RWPE1 (cell line): ENCODE measurements around the gene ZSWIM3.
A peak's percentile ranks its signal among the peaks of the same experiment; 100 is the strongest.

Experiments
- CTCF ChIA-PET: fragments of 350-600 bp; sonication (Branson Sonifier 250); formaldehyde crosslinking; extraction: SDS; loops from one replicate; lab custom pipeline; 2021; lab: Yijun Ruan, JAX
- POLR2A ChIA-PET: fragments of 400-600 bp; formaldehyde crosslinking; extraction: SDS; loops from one replicate; lab custom pipeline; 2020; ENCODE audit warnings: antibody characterized with exemption; ENCODE audit not compliant: low non-redundant PET; lab: Yijun Ruan, JAX
- DNase-seq: peaks from one replicate; pipeline ENCODE4 v3.0.0; 2012; ENCODE audit warnings: low spot score
- H3K27ac ChIP-seq: fragments of 450-650 bp; 2 replicates; pipeline ENCODE4 v1.5.1; 2017
- CTCF ChIP-seq: fragments of 450-650 bp; conservative IDR thresholded peaks from 2 replicates; pipeline ENCODE4 v1.5.1; 2017; ENCODE audit warnings: low read depth, mild to moderate bottlenecking

The ZSWIM3 gene

GRCh38 chr20:45835329-45835765, 22.1 kb upstream of the ZSWIM3 start:
- ChIA-PET POLR2A (interaction anchor here (0.6 to 1.3 kb wide), 2 partner anchors 14 to 21 kb away, joined by 3 to 4 read pairs; no protein-coding TSS in a partner anchor), CTCF (interaction anchor here (1.1 kb wide), 1 partner anchor 64 kb away, joined by 3 read pairs; no protein-coding TSS in a partner anchor)
- no peak for TF ChIP-seq CTCF
- peak overlapping the region; percentile 92 for H3K27ac ChIP-seq
- no peak for DNase-seq

- H3K27ac ChIP-seq, result peak overlapping the region; percentile 81
- CTCF ChIA-PET, result interaction anchor here (0.6 to 1.1 kb wide), 2 partner anchors 64 to 104 kb away, joined by 3 read pairs; no protein-coding TSS in a partner anchor
- POLR2A ChIA-PET, result interaction anchor here (0.6 kb wide), 1 partner anchor 13 kb away, joined by 3 read pairs; no protein-coding TSS in a partner anchor
- no peak for TF ChIP-seq CTCF
- DNase-seq, result peak; percentile 74
Observed at GRCh38 chr20:45835825-45836224, 21.6 kb upstream of the ZSWIM3 start.

DNA sequence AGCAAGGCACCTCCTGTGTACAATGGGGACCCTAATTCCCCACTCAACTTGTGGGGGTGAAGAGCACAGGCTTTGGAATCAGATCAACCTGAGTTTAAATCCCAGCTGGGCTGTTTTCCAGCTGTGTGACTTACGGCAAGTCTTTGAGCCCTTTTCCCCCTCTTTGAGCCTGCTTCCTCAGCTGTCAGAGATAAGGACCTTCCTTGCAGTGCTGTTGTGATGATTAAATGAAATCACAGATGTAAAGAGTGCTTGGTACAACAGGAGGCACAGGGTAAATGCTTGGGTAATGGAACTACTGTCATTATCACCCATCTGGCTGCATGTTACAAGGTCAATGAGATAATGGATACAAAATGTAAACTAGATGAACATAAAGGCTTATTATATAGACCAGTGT, 20.6 kb upstream of the ZSWIM3 start:
- CTCF ChIA-PET, result interaction anchor here (0.6 to 0.7 kb wide), 2 partner anchors 463 to 1634 kb away, joined by 3 to 5 read pairs; no protein-coding TSS in a partner anchor
- TF ChIP-seq CTCF, result no peak
- H3K27ac ChIP-seq, result peak overlapping the region; percentile 81
- no peak for DNase-seq
- POLR2A ChIA-PET, result no interaction called here

DNA sequence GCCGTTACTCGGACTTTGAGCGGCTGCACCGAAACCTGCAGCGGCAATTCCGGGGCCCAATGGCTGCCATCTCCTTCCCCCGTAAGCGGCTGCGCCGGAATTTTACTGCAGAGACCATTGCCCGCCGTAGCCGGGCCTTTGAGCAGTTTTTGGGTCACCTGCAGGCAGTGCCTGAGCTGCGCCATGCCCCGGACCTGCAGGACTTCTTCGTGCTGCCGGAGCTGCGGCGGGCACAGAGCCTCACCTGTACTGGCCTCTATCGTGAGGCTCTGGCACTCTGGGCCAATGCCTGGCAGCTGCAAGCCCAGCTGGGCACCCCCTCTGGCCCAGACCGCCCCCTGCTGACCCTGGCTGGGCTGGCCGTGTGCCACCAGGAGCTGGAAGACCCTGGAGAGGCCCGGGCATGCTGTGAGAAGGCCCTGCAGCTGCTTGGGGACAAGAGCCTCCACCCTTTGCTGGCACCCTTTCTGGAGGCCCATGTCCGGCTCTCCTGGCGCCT, 16.7 kb upstream of the ZSWIM3 start:
- CTCF ChIA-PET, result interaction anchor here (0.6 to 1.0 kb wide), 4 partner anchors 17 to 295 kb away, joined by 3 to 7 read pairs (median 5); partner anchors contain the start of gene UBE2C

DNA sequence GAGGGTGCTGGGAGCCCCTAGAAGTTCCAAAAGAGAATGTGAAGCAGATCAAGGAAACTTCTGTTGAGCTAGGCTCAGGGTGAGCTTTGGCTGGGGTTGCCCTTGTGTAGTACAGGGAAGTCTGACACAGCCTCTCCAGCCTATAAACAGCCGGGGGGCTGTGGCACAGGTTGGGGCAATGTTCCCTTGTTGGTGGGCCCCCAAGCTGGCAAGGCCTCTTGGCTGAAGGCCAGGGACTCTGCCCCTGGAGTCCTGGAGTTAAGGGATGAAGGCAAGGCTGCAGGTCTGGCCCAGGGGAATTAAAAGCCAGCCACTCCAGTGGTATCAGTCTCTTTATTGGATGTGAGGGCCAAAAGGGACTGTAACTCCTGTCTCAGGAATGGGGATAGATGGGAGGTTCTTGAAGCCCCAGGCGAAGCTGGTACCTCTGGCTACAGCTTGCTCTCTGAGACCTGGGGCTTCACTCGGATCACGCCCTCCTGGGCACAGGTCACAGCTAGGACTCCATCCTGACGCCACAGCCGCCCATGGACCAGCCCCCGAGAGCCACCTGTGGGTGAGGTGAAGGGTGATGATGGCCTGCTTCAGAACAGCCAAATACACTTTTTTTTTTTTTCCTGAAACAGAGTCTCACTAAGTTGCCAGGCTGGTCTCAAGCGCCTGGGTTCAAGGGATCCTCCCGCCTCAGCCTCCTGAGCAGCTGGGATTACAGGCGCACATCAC, 15.8 kb upstream of the ZSWIM3 start:
- H3K27ac ChIP-seq, result peak overlapping the region; percentile 55
- TF ChIP-seq CTCF, result no peak
- POLR2A ChIA-PET, result interaction anchor here (0.6 kb wide), 1 partner anchor 249 kb away, joined by 3 read pairs; no protein-coding TSS in a partner anchor
- no peak for DNase-seq
- CTCF ChIA-PET, result interaction anchor here (0.6 to 0.7 kb wide), 2 partner anchors 66 to 72 kb away, joined by 3 read pairs; no protein-coding TSS in a partner anchor

More for the DNA sequence above, 16.7 kb upstream of the ZSWIM3 start:
- peak overlapping the region; percentile 55 for H3K27ac ChIP-seq
- TF ChIP-seq CTCF, result no peak
- DNase-seq, result no peak
- POLR2A ChIA-PET, result no interaction called here

GRCh38 chr20:45842169-45842812, 15.1 kb upstream of the ZSWIM3 start:
- DNase-seq, result no peak
- H3K27ac ChIP-seq, result peak overlapping the region; percentile 55
- POLR2A ChIA-PET, result interaction anchor here (0.6 kb wide), 1 partner anchor 248 kb away, joined by 3 read pairs; no protein-coding TSS in a partner anchor
- CTCF ChIA-PET, result interaction anchor here (0.6 to 1.1 kb wide), 3 partner anchors 9 to 104 kb away, joined by 3 to 4 read pairs (median 3); no protein-coding TSS in a partner anchor
- no peak for TF ChIP-seq CTCF
